Transverse colon (tissue), 4 donors: ENCODE results near the gene TMEM164. TPM values are rescaled to one million over a fixed set of nuclear protein-coding genes. Genes with fewer than 3 reads are reported as not detected.
A peak's percentile ranks its signal among the peaks of the same experiment; 100 is the strongest.

Experiments used
- DNase-seq: peaks from one replicate; pipeline ENCODE4 v3.0.0-alpha.2; 2019
- H3K27ac ChIP-seq, 4 donors: fragments of 200-600 bp; sonication (generic); 2 replicates each; pipeline ENCODE4 v1.5.1; 2016 to 2018; ENCODE audit warnings: inconsistent platforms in 4 of 4
- H3K27me3 ChIP-seq: fragments of 200-600 bp; sonication (generic); 2 replicates; pipeline ENCODE4 v1.5.1; 2017; ENCODE audit warnings: inconsistent platforms
- H3K36me3 ChIP-seq, 4 donors: fragments of 200-600 bp; sonication (generic); 2 replicates each; pipeline ENCODE4 v1.5.1; 2017 to 2019; ENCODE audit warnings: inconsistent platforms in 4 of 4
- H3K4me1 ChIP-seq, 4 donors: fragments of 200-600 bp; sonication (generic); 2 replicates each; pipeline ENCODE4 v1.5.1; 2017 to 2020; ENCODE audit warnings: inconsistent platforms in 4 of 4
- H3K4me3 ChIP-seq, 4 donors: fragments of 200-600 bp; sonication (generic); 1 replicate in 1 of 4; 2 replicates in 3 of 4; pipeline versions ENCODE4 v1.5.1 to v1.6.1; 2017 to 2019; ENCODE audit warnings: inconsistent platforms in 4 of 4
- H3K9me3 ChIP-seq, 2 donors: fragments of 200-600 bp; sonication (generic); 2 replicates each; pipeline ENCODE4 v1.5.1; 2017 to 2019; ENCODE audit warnings: inconsistent platforms in 2 of 2
- CTCF ChIP-seq, 5 experiments: fragments of 200-600 bp in 3 of 5; fragments of 450-650 bp in 2 of 5; sonication (generic) in 3 of 5; IDR thresholded peaks; 1 replicate in 2 of 5; 2 replicates in 3 of 5; pipeline ENCODE4 v1.5.1; 2016 to 2017; ENCODE audit warnings: antibody characterized with exemption in 5 of 5, inconsistent platforms in 3 of 5, mild to moderate bottlenecking in 2 of 5, moderate library complexity in 1 of 5
- EP300 ChIP-seq: sonication (generic); formaldehyde crosslinking; IDR thresholded peaks from one replicate; pipeline ENCODE4 v1.6.1; 2017; ENCODE audit warnings: antibody characterized with exemption, low read depth
- POLR2A ChIP-seq: fragments of 450-650 bp; IDR thresholded peaks from one replicate; pipeline ENCODE4 v1.6.1; 2016; ENCODE audit warnings: antibody characterized with exemption, mild to moderate bottlenecking, moderate library complexity
- POLR2AphosphoS5 ChIP-seq, 3 donors: sonication (generic); formaldehyde crosslinking; IDR thresholded peaks; one replicate each; pipeline ENCODE4 v1.6.1; 2016; ENCODE audit warnings: antibody characterized with exemption in 3 of 3
- WGBS, 2 donors: methylation state at CpG; one replicate each; pipeline ENCODE4 v1.1.5; 2018; ENCODE audit warnings: low coverage in 1 of 2; 5-methylcytosine and 5-hydroxymethylcytosine counted together
- in situ Hi-C, 4 donors: fragments of 200-750 bp; cut with MboI; loops; one replicate each; pipeline versions ENCODE4 v1.15.0 to v1.15.1; 2017; ENCODE audit warnings: low sequenced_read_pairs in 3 of 4, low pct_ligation_motif_present in 1 of 4, low pct_unique_long_range_greater_than_20kb in 1 of 4
- intact Hi-C: fragments of 100-400 bp; cut with DNase I; formaldehyde crosslinking; loops from one replicate; pipeline ENCODE4 v1.15.1; 2023; ENCODE audit warnings: low total_unique reads
- total RNA-seq, 4 donors: library from RNA; depleted of rRNA; stranded (reverse); fragments of >200 nt; gene quantifications; one replicate each; pipeline ENCODE4 v1.1.0, GENCODE V29; 2016

Gene TMEM164
- total RNA-seq, 4 donors from 2014 or later = 19.5 to 112 (median 91.3) TPM

GRCh38 chrX:110021258-110022022, 18.5 kb downstream of the TMEM164 start:
- Histone ChIP-seq H3K9me3 (no peaks in the 10 kb centered on the region), H3K4me3 (no peak overlapping the region), H3K4me1 (peaks cover 0 to 18% (median 5%) of the 10 kb centered on the region in 4 donors), H3K36me3 (no peaks in the 10 kb centered on the region), H3K27me3 (no peaks in the 10 kb centered on the region), H3K27ac (peak overlapping the region in 2 of 4 donors; percentile 23 to 35)
- no peak for DNase-seq
- TF ChIP-seq EP300 (no peak), CTCF (IDR thresholded peaks at IDR 0.05) (no peak), POLR2A (no peak), POLR2AphosphoS5 (IDR thresholded peaks at IDR 0.05) (no peak)
- intact Hi-C loops = no loop called here
- WGBS, 2 donors = 67 to 90% methylated on average over 2 to 4 of the region's 4 CpGs
- in situ Hi-C loops = no loop called here

GRCh38 chrX:110022599-110023448, 19.9 kb downstream of the TMEM164 start:
- WGBS, 2 donors = 65% methylated on average over 5 of the region's 5 CpGs; no CpG with 5 or more reads in 1 of the 2 donors
- Histone ChIP-seq H3K27ac (peak overlapping the region in 1 of 4 donors; percentile 35), H3K4me3 (no peak overlapping the region), H3K27me3 (no peaks in the 10 kb centered on the region), H3K4me1 (peaks cover 0 to 23% (median 5%) of the 10 kb centered on the region in 4 donors), H3K9me3 (no peaks in the 10 kb centered on the region), H3K36me3 (no peaks in the 10 kb centered on the region)
- TF ChIP-seq EP300 (no peak), CTCF (IDR thresholded peaks at IDR 0.05) (no peak), POLR2A (no peak), POLR2AphosphoS5 (IDR thresholded peaks at IDR 0.05) (no peak)
- intact Hi-C loops (no loop called here), in situ Hi-C loops (no loop called here)
- no peak for DNase-seq

- TF ChIP-seq EP300 (no peak), CTCF (IDR thresholded peaks at IDR 0.05) (no peak), POLR2A (no peak), POLR2AphosphoS5 (IDR thresholded peaks at IDR 0.05) (no peak)
- Histone ChIP-seq H3K27ac (peak overlapping the region; percentile 52 to 68 (median 65)), H3K4me1 (peaks cover 0 to 23% (median 5%) of the 10 kb centered on the region in 4 donors), H3K9me3 (no peaks in the 10 kb centered on the region), H3K36me3 (no peaks in the 10 kb centered on the region), H3K27me3 (no peaks in the 10 kb centered on the region), H3K4me3 (no peak overlapping the region)
- no peak for DNase-seq
- intact Hi-C loops (no loop called here), in situ Hi-C loops (no loop called here)
- WGBS, 2 donors = 40 to 60% methylated on average over 1 of the region's 1 CpG
Observed at GRCh38 chrX:110025395-110025794, 22.5 kb downstream of the TMEM164 start.
